Caco-2 (cell line): ENCODE results near the gene LRRC15. TPM values are rescaled to one million over a fixed set of nuclear protein-coding genes. Genes with fewer than 3 reads are reported as not detected.

ENCODE experiments used
- BruUV-seq: library from RNA; stranded (reverse); fragments of 400-500 nt; replicated peaks from 2 replicates; lab custom pipeline; 2021; lab: Mats Ljungman, UMichigan
- CTCF ChIA-PET: fragments of 300-600 bp; sonication (Branson Sonifier 250); formaldehyde crosslinking; loops from one replicate; lab custom pipeline; 2022; ENCODE audit warnings: antibody characterized with exemption; lab: Charles Lee
- POLR2A ChIA-PET: fragments of 300-600 bp; sonication (Branson Sonifier 250); formaldehyde crosslinking; loops from one replicate; lab custom pipeline; 2022; ENCODE audit warnings: antibody characterized with exemption; lab: Charles Lee
- DNase-seq, 2 experiments: peaks; one replicate each; pipeline versions ENCODE4 v3.0.0 to v3.0.0-alpha.2; 2020 to 2022
- H3K27me3 ChIP-seq: replicated peaks from 2 replicates; pipeline ENCODE4 v1.6.0; 2011; ENCODE audit warnings: low read length; ENCODE audit not compliant: control insufficient read depth, insufficient read depth
- H3K36me3 ChIP-seq: 2 replicates; pipeline ENCODE4 v1.5.1; 2011; ENCODE audit warnings: low read length; ENCODE audit not compliant: control insufficient read depth, insufficient read depth
- H3K4me1 ChIP-seq: fragments of 250-450 bp; sonication (Bioruptor Pico); 2 replicates; pipeline ENCODE4 v1.5.1; 2020; ENCODE audit warnings: mild to moderate bottlenecking
- H3K4me3 ChIP-seq: 2 replicates; pipeline ENCODE4 v1.5.1; 2011; ENCODE audit warnings: low read depth, mild to moderate bottlenecking, control low read depth, low read length
- H3K9me3 ChIP-seq: fragments of 250-450 bp; sonication (Bioruptor Pico); 2 replicates; pipeline ENCODE4 v1.5.1; 2020; ENCODE audit warnings: mild to moderate bottlenecking, moderate library complexity
- H3K27ac Mint-ChIP-seq: one replicate; pipeline ENCODE4 v1.8.0; 2022; ENCODE audit warnings: mixed read lengths; ENCODE audit not compliant: unreplicated experiment
- H3K27me3 Mint-ChIP-seq: one replicate; pipeline ENCODE4 v1.8.0; 2022; ENCODE audit warnings: mixed read lengths; ENCODE audit not compliant: insufficient read depth, unreplicated experiment
- H3K36me3 Mint-ChIP-seq: one replicate; pipeline ENCODE4 v1.8.0; 2022; ENCODE audit warnings: mild to moderate bottlenecking, mixed read lengths; ENCODE audit not compliant: insufficient read depth, unreplicated experiment
- H3K4me1 Mint-ChIP-seq: one replicate; pipeline ENCODE4 v1.8.0; 2022; ENCODE audit warnings: low read depth, mixed read lengths; ENCODE audit not compliant: unreplicated experiment
- H3K4me3 Mint-ChIP-seq: one replicate; pipeline ENCODE4 v1.8.0; 2022; ENCODE audit warnings: mild to moderate bottlenecking, moderate library complexity, mixed read lengths; ENCODE audit not compliant: unreplicated experiment
- H3K9me3 Mint-ChIP-seq: one replicate; pipeline ENCODE4 v1.8.0; 2022; ENCODE audit warnings: mixed read lengths; ENCODE audit not compliant: unreplicated experiment
- intact Hi-C: fragments of 100-400 bp; cut with micrococcal nuclease; formaldehyde crosslinking; loops from one replicate; pipeline ENCODE4 v1.10.0; 2022; ENCODE audit not compliant: unreplicated experiment
- total RNA-seq: library from RNA; stranded (reverse); gene quantifications from 2 replicates; pipeline ENCODE4 v1.2.3, GENCODE V29; 2022
- TF ChIP-seq, protein P1 (sequence below), 2 experiments: fragments of 200-600 bp in 1 of 2; IDR thresholded peaks; 1 replicate in 1 of 2; 2 replicates in 1 of 2; pipeline versions ENCODE4 v1.5.1 to v1.8.0; 2011 to 2022; ENCODE audit warnings: antibody characterized with exemption in 1 of 2, control low read depth in 1 of 2, inconsistent platforms in 1 of 2, low read depth in 1 of 2, low read length in 1 of 2, mild to moderate bottlenecking in 1 of 2, moderate library complexity in 1 of 2; ENCODE audit not compliant: insufficient read depth in 1 of 2, severe bottlenecking in 1 of 2, unreplicated experiment in 1 of 2

LRRC15 gene
- total RNA-seq, 1 experiment from 2014 or later, result 0.09 TPM

DNA sequence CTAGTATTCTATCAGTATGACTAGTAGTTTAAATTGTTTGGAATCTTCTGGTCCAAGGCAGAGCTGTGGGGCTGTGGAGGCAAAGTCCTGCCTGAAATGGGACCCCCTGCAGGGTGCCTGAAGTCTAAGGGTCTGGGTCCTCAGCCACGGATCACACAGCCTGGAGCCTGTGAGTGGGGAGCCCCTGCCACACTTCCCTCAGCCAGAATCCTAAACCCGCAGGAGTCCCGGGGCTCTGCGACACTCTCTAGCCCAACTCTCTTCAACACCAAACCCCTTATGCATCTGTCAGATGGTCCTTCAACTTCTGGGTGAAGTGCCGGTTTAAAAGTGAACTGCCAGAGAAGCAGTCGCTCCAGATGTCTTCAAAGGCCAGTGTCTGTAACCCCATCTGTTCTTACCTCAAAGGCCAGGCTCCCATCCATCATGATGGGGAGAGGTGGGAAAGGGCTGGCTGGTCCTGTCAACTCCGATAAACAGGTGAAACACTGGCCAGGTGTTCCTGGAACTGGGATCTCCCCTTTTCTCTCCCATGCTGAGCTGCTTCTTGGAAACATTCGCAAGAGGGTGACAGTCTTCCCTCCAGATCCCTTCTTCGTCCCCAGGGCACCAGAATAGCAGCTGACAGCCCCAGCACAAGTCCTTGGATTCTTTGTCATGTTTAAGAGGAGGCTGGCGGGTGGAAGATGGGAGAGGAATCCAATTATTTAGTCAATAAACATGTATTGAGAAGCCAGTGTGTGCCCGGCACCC is 64.0 kb downstream of the LRRC15 start:
- H3K4me1 Mint-ChIP-seq, result peaks cover 2% of the 10 kb centered on the region

More for the DNA sequence above, 64.0 kb downstream of the LRRC15 start:
- no peak for DNase-seq
- Histone ChIP-seq H3K4me3 (no peak overlapping the region), H3K4me1 (peaks cover 8% of the 10 kb centered on the region), H3K27me3 (no peaks in the 10 kb centered on the region), H3K9me3 (no peaks in the 10 kb centered on the region), H3K36me3 (no peaks in the 10 kb centered on the region)
- intact Hi-C loops, result no loop called here
- H3K36me3 Mint-ChIP-seq, result no peaks in the 10 kb centered on the region
- no peak overlapping the region for H3K4me3 Mint-ChIP-seq
- H3K27me3 Mint-ChIP-seq, result no peaks in the 10 kb centered on the region
- no TSS peak for BruUV-seq
- CTCF ChIA-PET, result interaction anchor here (0.9 kb wide), 1 partner anchor 10 kb away, joined by 3 read pairs; no protein-coding TSS in a partner anchor
- H3K9me3 Mint-ChIP-seq, result no peaks in the 10 kb centered on the region
- TF ChIP-seq, protein P1, sequence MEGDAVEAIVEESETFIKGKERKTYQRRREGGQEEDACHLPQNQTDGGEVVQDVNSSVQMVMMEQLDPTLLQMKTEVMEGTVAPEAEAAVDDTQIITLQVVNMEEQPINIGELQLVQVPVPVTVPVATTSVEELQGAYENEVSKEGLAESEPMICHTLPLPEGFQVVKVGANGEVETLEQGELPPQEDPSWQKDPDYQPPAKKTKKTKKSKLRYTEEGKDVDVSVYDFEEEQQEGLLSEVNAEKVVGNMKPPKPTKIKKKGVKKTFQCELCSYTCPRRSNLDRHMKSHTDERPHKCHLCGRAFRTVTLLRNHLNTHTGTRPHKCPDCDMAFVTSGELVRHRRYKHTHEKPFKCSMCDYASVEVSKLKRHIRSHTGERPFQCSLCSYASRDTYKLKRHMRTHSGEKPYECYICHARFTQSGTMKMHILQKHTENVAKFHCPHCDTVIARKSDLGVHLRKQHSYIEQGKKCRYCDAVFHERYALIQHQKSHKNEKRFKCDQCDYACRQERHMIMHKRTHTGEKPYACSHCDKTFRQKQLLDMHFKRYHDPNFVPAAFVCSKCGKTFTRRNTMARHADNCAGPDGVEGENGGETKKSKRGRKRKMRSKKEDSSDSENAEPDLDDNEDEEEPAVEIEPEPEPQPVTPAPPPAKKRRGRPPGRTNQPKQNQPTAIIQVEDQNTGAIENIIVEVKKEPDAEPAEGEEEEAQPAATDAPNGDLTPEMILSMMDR (IDR thresholded peaks at IDR 0.05; ENCODE audit: insufficient read depth in 1 of 2, low read depth in 1 of 2, low read length in 1 of 2, severe bottlenecking in 1 of 2, unreplicated experiment in 1 of 2), result no peak
- POLR2A ChIA-PET, result no interaction called here
- no peak overlapping the region for H3K27ac Mint-ChIP-seq

Other genes with a start within 250 kb of the LRRC15 start
- gene HES1, start 233.6 kb downstream of the LRRC15 start, total RNA-seq, result 123 and 128 TPM in 2 replicates
- gene CPN2, start 18.4 kb downstream of the LRRC15 start, total RNA-seq, result not detected in 2 replicates
- gene GP5, start 29.5 kb upstream of the LRRC15 start, total RNA-seq, result 0.12 and 0.25 TPM in 2 replicates
- 181 and 183 TPM in 2 replicates for gene ATP13A3, start 117.3 kb upstream of the LRRC15 start, total RNA-seq